Heart right ventricle (tissue), 16 donors: Measurements from ENCODE around the gene DUSP23. TPM values are rescaled to one million over a fixed set of nuclear protein-coding genes. Genes with fewer than 3 reads are reported as not detected.
A peak's percentile ranks its signal among the peaks of the same experiment; 100 is the strongest.

Experiments used
- ATAC-seq, 8 donors: fragments of 200-7000 bp; cut with Tn5 transposase; one replicate each; pipeline ENCODE4 v1.9.1; 2020; ENCODE audit warnings: mild to moderate bottlenecking in 8 of 8, moderate library complexity in 8 of 8, moderate number of reproducible peaks in 1 of 8
- DNase-seq, 2 donors: peaks; one replicate each; pipeline ENCODE4 v3.0.0-alpha.2; 2020
- H3K27ac ChIP-seq, 10 donors: fragments of 200-600 bp; sonication (generic) in 2 of 10; one replicate each; pipeline versions ENCODE4 v1.5.0 to v1.8.0; 2020 to 2022; ENCODE audit warnings: mild to moderate bottlenecking in 3 of 10
- H3K27me3 ChIP-seq, 7 donors: fragments of 200-600 bp; one replicate each; pipeline ENCODE4 v1.8.0; 2021 to 2022; ENCODE audit warnings: mild to moderate bottlenecking in 2 of 7
- H3K36me3 ChIP-seq, 9 donors: fragments of 200-600 bp; sonication (generic) in 1 of 9; one replicate each; pipeline versions ENCODE4 v1.5.0 to v1.8.0; 2020 to 2022; ENCODE audit warnings: mild to moderate bottlenecking in 2 of 9
- H3K4me1 ChIP-seq, 9 donors: fragments of 200-600 bp; sonication (generic) in 1 of 9; one replicate each; pipeline versions ENCODE4 v1.5.0 to v1.8.0; 2020 to 2022; ENCODE audit warnings: mild to moderate bottlenecking in 4 of 9
- H3K4me3 ChIP-seq, 10 donors: fragments of 200-600 bp; sonication (generic) in 2 of 10; one replicate each; pipeline versions ENCODE4 v1.5.0 to v1.8.0; 2020 to 2022; ENCODE audit warnings: mild to moderate bottlenecking in 7 of 10, moderate library complexity in 2 of 10
- H3K9me3 ChIP-seq, 11 donors: fragments of 200-600 bp in 10 of 11; sonication (generic) in 2 of 11; one replicate each; pipeline versions ENCODE4 v1.5.0 to v1.8.0; 2013 to 2022; ENCODE audit warnings: mild to moderate bottlenecking in 2 of 11, control low read depth in 1 of 11, moderate library complexity in 1 of 11
- CTCF ChIP-seq, 9 donors: fragments of 200-600 bp; sonication (generic) in 2 of 9; IDR thresholded peaks; one replicate each; pipeline versions ENCODE4 v1.5.0 to v1.8.0; 2021 to 2022; ENCODE audit warnings: antibody characterized with exemption in 9 of 9, mild to moderate bottlenecking in 5 of 9, moderate library complexity in 1 of 9
- WGBS, 2 donors: extraction: QIAGEN DNeasy Blood & Tissue Kit; methylation state at CpG; one replicate each; pipeline ENCODE4 v1.1.7; 2013; ENCODE audit warnings: inconsistent platforms in 1 of 2; 5-methylcytosine and 5-hydroxymethylcytosine counted together
- intact Hi-C, 10 donors: fragments of 100-400 bp; cut with DNase I; formaldehyde crosslinking; loops; one replicate each; pipeline versions ENCODE4 v1.11.1 to v1.14.2; 2022
- polyA plus RNA-seq, 2 donors: library from polyadenylated mRNA; stranded (reverse); fragments of 200-250 nt; gene quantifications; one replicate each; pipeline ENCODE4 v1.2.3, GENCODE V29; 2013
- total RNA-seq, 10 donors: library from RNA; stranded (reverse); fragmentation: NEBNext Ultra II Directional in 3 of 10; extraction: Animal tissue kit (Norgen Biotek cat#: 25700) in 3 of 10; gene quantifications; one replicate each; pipeline versions ENCODE4 v1.2.1 to v1.2.4, GENCODE V29; 2021 to 2023
- donor health status: Arrhythmogenic right ventricular cardiomyopathy.
- donor health status: ischemic (EF 13 %, LVEDD 7.1; RV severe dilation, severe dysfunction).
- donor health status: healthy with polysubstance abuse.
- donor health status: DM: no; HTN: yes; CAD: no.
- donor health status: DM: no; HTN: no; CAD: no.
- donor health status: ischemic (EF 25% LVEDD 6.9; RV normal size, moderate dysfunction).
- donor health status: ischemic (EF 25% LVEDD 5.7; RV mildly dilated, moderate dysfunction).
- donor health status: healthy.
- donor health status: DM: yes; HTN: yes; CAD: no.
- donor health status: Ischemic cardiomyopathy.
- donor health status: ischemic (EF 35%, LVEDD 5.7; RV mildly dilated, moderate dysfunction).
- donor health status: nonischemic (EF 11% LVEDD 7.7; RV severe dilation, severe dysfunction).
- donor health status: DM: yes; HTN: yes; CAD: no.
- donor health status: PGD.
- donor health status: ischemic (EF 29% LVEDD 5.4; RV normal size, mild dysfunction).
- donor health status: nonischemic (EF 23%, LVEDD 6.1; RV moderate dilation, normal function).

The DUSP23 gene
- total and polyA plus RNA-seq, 12 donors: 7.0 to 80.8 (median 12.2) TPM

- H3K4me1 ChIP-seq: peaks cover 0 to 73% (median 0%) of the 10 kb centered on the region in 9 donors
- H3K27ac ChIP-seq: peak overlapping the region in 2 of 10 donors; percentile 25 to 85
- ATAC-seq (no peak), DNase-seq (no peak)
- H3K36me3 ChIP-seq: peaks cover 0 to 17% (median 0%) of the 10 kb centered on the region in 9 donors
- TF ChIP-seq CTCF (IDR thresholded peaks at IDR 0.05): no peak
- H3K9me3 ChIP-seq: no peaks in the 10 kb centered on the region
- H3K27me3 ChIP-seq: peaks cover 0 to 22% (median 5%) of the 10 kb centered on the region in 7 donors
- H3K4me3 ChIP-seq: peak overlapping the region in 1 of 10 donors; percentile 55
- WGBS, 2 donors: 82 to 85% methylated on average over 6 of the region's 6 CpGs
- intact Hi-C loops: no loop called here
Measured at GRCh38 chr1:159827102-159827490, 46.3 kb downstream of the DUSP23 start.

- H3K36me3 ChIP-seq: peaks cover 0 to 17% (median 0%) of the 10 kb centered on the region in 9 donors
- intact Hi-C loops: no loop called here
- H3K4me1 ChIP-seq: peaks cover 0 to 73% (median 0%) of the 10 kb centered on the region in 9 donors
- DNase-seq: no peak
- peak overlapping the region in 1 of 10 donors; percentile 85 for H3K27ac ChIP-seq
- no peak for ATAC-seq
- H3K27me3 ChIP-seq: peaks cover 0 to 22% (median 5%) of the 10 kb centered on the region in 7 donors
- 94 to 96% methylated on average over 3 of the region's 3 CpGs for WGBS, 2 donors
- no peaks in the 10 kb centered on the region for H3K9me3 ChIP-seq
- peak overlapping the region in 1 of 10 donors; percentile 55 for H3K4me3 ChIP-seq
- TF ChIP-seq CTCF (IDR thresholded peaks at IDR 0.05): no peak
Measured at GRCh38 chr1:159827549-159827948, 46.8 kb downstream of the DUSP23 start.

GRCh38 chr1:159828176-159828575, 47.4 kb downstream of the DUSP23 start:
- H3K36me3 ChIP-seq: peaks cover 0 to 21% (median 0%) of the 10 kb centered on the region in 9 donors

GRCh38 chr1:159828581-159829272, 48.0 kb downstream of the DUSP23 start:
- intact Hi-C loops: no loop called here
- Histone ChIP-seq H3K27me3 (peaks cover 0 to 12% (median 0%) of the 10 kb centered on the region in 7 donors), H3K4me3 (peak overlapping the region in 1 of 10 donors; percentile 55), H3K36me3 (peaks cover 0 to 27% (median 0%) of the 10 kb centered on the region in 9 donors), H3K27ac (peak overlapping the region in 1 of 10 donors; percentile 85), H3K9me3 (no peaks in the 10 kb centered on the region), H3K4me1 (peaks cover 0 to 69% (median 0%) of the 10 kb centered on the region in 9 donors)
- DNase-seq (no peak), ATAC-seq (peak in 3 of 8 donors; percentile 4 to 36 (median 23))
- TF ChIP-seq CTCF (IDR thresholded peaks at IDR 0.05): no peak
- WGBS, 2 donors: 88 to 90% methylated on average over 11 of the region's 11 CpGs

More at GRCh38 chr1:159828176-159828575, 47.4 kb downstream of the DUSP23 start:
- ATAC-seq (no peak), DNase-seq (no peak)
- Histone ChIP-seq H3K4me1 (peaks cover 0 to 73% (median 0%) of the 10 kb centered on the region in 9 donors), H3K4me3 (peak overlapping the region in 1 of 10 donors; percentile 55), H3K27me3 (peaks cover 0 to 18% (median 1%) of the 10 kb centered on the region in 7 donors), H3K27ac (peak overlapping the region in 1 of 10 donors; percentile 85), H3K9me3 (no peaks in the 10 kb centered on the region)
- WGBS, 2 donors: 80 to 91% methylated on average over 3 of the region's 3 CpGs
- intact Hi-C loops: no loop called here
- TF ChIP-seq CTCF (IDR thresholded peaks at IDR 0.05): no peak
